CD14-positive monocyte (primary cell): ENCODE measurements around the gene GRIK2. TPM values are rescaled to one million over a fixed set of nuclear protein-coding genes. Genes with fewer than 3 reads are reported as not detected.
A peak's percentile ranks its signal among the peaks of the same experiment; 100 is the strongest.

Experiments
- DNase-seq, 3 donors: peaks; one replicate each; pipeline ENCODE4 v3.0.0-alpha.2; 2011 to 2022
- H2AFZ ChIP-seq: 2 replicates; pipeline ENCODE4 v1.6.0; 2012; ENCODE audit warnings: mild to moderate bottlenecking, low read depth, low read length, inconsistent platforms; ENCODE audit not compliant: insufficient read depth, poor library complexity, severe bottlenecking
- H3K27ac ChIP-seq, 2 donors: 1 replicate in 1 of 2; 2 replicates in 1 of 2; pipeline ENCODE4 v1.5.1; 2012 to 2013; ENCODE audit warnings: low read length in 2 of 2, control low read depth in 1 of 2, inconsistent platforms in 1 of 2, low read depth in 1 of 2, mild to moderate bottlenecking in 1 of 2
- H3K27me3 ChIP-seq, 2 donors: one replicate each; pipeline versions ENCODE4 v1.6.0 to v1.6.1; 2011 to 2013; ENCODE audit warnings: low read length in 2 of 2; ENCODE audit not compliant: control insufficient read depth in 2 of 2, insufficient read depth in 2 of 2
- H3K36me3 ChIP-seq, 2 donors: replicated peaks in 1 of 2; 1 replicate in 1 of 2; 2 replicates in 1 of 2; pipeline versions ENCODE4 v1.5.1 to v1.6.1; 2012 to 2013; ENCODE audit warnings: low read length in 2 of 2, control low read depth in 1 of 2, inconsistent platforms in 1 of 2, mild to moderate bottlenecking in 1 of 2; ENCODE audit not compliant: insufficient read depth in 2 of 2, control insufficient read depth in 1 of 2
- H3K4me1 ChIP-seq, 2 donors: 1 replicate in 1 of 2; 2 replicates in 1 of 2; pipeline versions ENCODE4 v1.5.1 to v1.6.1; 2012 to 2013; ENCODE audit warnings: low read length in 2 of 2, control low read depth in 1 of 2, inconsistent platforms in 1 of 2, mild to moderate bottlenecking in 1 of 2, moderate library complexity in 1 of 2; ENCODE audit not compliant: insufficient read depth in 2 of 2, control insufficient read depth in 1 of 2
- H3K4me2 ChIP-seq: replicated peaks from 2 replicates; pipeline ENCODE3; 2012; ENCODE audit warnings: low read length, moderate library complexity, mild to moderate bottlenecking; ENCODE audit not compliant: poor library complexity, severe bottlenecking; ENCODE audit errors: extremely low read depth
- H3K4me3 ChIP-seq, 3 experiments: fragments of 200-600 bp in 1 of 3; sonication (generic) in 1 of 3; replicated peaks in 1 of 3; 1 replicate in 2 of 3; 2 replicates in 1 of 3; pipeline ENCODE4 v1.5.1; 2011 to 2013; ENCODE audit warnings: low read length in 3 of 3, mild to moderate bottlenecking in 3 of 3, control low read depth in 2 of 3, low read depth in 2 of 3, inconsistent platforms in 1 of 3, moderate library complexity in 1 of 3
- H3K79me2 ChIP-seq: 2 replicates; pipeline ENCODE4 v1.6.0; 2012; ENCODE audit warnings: mild to moderate bottlenecking, control low read depth, inconsistent platforms, low read length, moderate library complexity; ENCODE audit not compliant: insufficient read depth
- H3K9ac ChIP-seq: 2 replicates; pipeline ENCODE4 v1.6.0; 2017; ENCODE audit warnings: low read length, mild to moderate bottlenecking; ENCODE audit not compliant: insufficient read depth, poor library complexity, severe bottlenecking
- H3K9me3 ChIP-seq, 2 donors: replicated peaks in 1 of 2; 1 replicate in 1 of 2; 2 replicates in 1 of 2; pipeline versions ENCODE4 v1.5.1 to v1.6.1; 2012 to 2013; ENCODE audit warnings: low read length in 2 of 2, control low read depth in 1 of 2; ENCODE audit not compliant: control insufficient read depth in 1 of 2, insufficient read depth in 1 of 2
- H4K20me1 ChIP-seq: 2 replicates; pipeline ENCODE4 v1.6.0; 2012; ENCODE audit warnings: mild to moderate bottlenecking, low read length, control low read depth, moderate library complexity; ENCODE audit not compliant: insufficient read depth
- H3K27ac Mint-ChIP-seq, 7 donors: one replicate each; pipeline ENCODE4 v1.8.0; 2020; ENCODE audit warnings: mild to moderate bottlenecking in 7 of 7, mixed read lengths in 7 of 7, moderate library complexity in 6 of 7, inconsistent platforms in 2 of 7
- H3K27me3 Mint-ChIP-seq, 3 donors: one replicate each; pipeline ENCODE4 v1.8.0; 2021 to 2022; ENCODE audit warnings: low read depth in 3 of 3, mild to moderate bottlenecking in 3 of 3, mixed read lengths in 3 of 3, moderate library complexity in 3 of 3, inconsistent platforms in 1 of 3
- H3K36me3 Mint-ChIP-seq, 2 donors: one replicate each; pipeline ENCODE4 v1.8.0; 2020; ENCODE audit warnings: mixed read lengths in 2 of 2, inconsistent platforms in 1 of 2, mild to moderate bottlenecking in 1 of 2
- H3K4me1 Mint-ChIP-seq: one replicate; pipeline ENCODE4 v1.8.0; 2020; ENCODE audit warnings: mild to moderate bottlenecking, mixed read lengths
- H3K4me3 Mint-ChIP-seq, 2 donors: one replicate each; pipeline ENCODE4 v1.8.0; 2020; ENCODE audit warnings: mild to moderate bottlenecking in 2 of 2, mixed read lengths in 2 of 2, moderate library complexity in 1 of 2
- H3K9me3 Mint-ChIP-seq, 7 donors: one replicate each; pipeline ENCODE4 v1.8.0; 2020 to 2022; ENCODE audit warnings: mixed read lengths in 7 of 7, mild to moderate bottlenecking in 6 of 7, moderate library complexity in 6 of 7, inconsistent platforms in 2 of 7
- WGBS: methylation state at CpG from one replicate; pipeline ENCODE4 v1.1.5; 2013; ENCODE audit warnings: missing lambda C conversion rate; ENCODE audit not compliant: insufficient coverage; 5-methylcytosine and 5-hydroxymethylcytosine counted together
- intact Hi-C, 2 donors: fragments of 100-400 bp; cut with micrococcal nuclease; formaldehyde crosslinking; loops; one replicate each; pipeline versions ENCODE4 v1.15.0 to v1.15.1; 2023
- polyA plus RNA-seq, 3 donors: library from polyadenylated mRNA; depleted of rRNA in 1 of 3; unstranded in 2 of 3; stranded (reverse) in 1 of 3; fragments of 300-500 nt in 2 of 3; fragments of >200 nt in 1 of 3; fragmentation: Illumina TruSeq in 2 of 3; gene quantifications; 1 replicate in 2 of 3; 2 replicates in 1 of 3; pipeline ENCODE4 v1.2.3, GENCODE V29; 2012 to 2021
- TF ChIP-seq, protein P1 (sequence below): fragments of 200-600 bp; IDR thresholded peaks from one replicate; pipeline ENCODE4 v1.8.0; 2022; ENCODE audit warnings: antibody characterized with exemption, mild to moderate bottlenecking

GRIK2 gene
- polyA plus RNA-seq, 3 donors = not detected

DNA sequence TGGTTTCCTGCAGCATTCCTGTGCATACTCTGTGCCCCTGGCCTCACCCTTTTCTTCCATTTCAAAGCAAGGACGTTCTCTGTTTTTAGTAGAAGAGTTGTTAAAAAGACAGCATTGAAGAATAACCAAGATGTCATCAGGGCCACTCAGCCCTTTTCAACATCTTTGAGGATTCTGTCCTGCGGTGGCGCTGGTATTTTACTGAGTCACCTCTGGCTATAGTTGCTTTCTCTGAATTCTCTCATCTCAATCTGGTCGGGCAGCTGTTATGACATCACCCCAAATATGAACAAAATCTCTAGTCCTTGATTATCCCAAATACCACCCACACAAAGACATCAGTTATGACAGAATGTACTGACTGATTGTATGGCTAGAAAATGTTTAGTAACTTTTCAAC is 204.2 kb downstream of the GRIK2 start:
- Histone ChIP-seq H2AFZ (no peak overlapping the region), H3K4me2 (no peak overlapping the region), H3K4me3 (no peak overlapping the region), H3K36me3 (no peaks in the 10 kb centered on the region), H3K79me2 (no peaks in the 10 kb centered on the region), H3K9ac (no peak overlapping the region), H4K20me1 (no peaks in the 10 kb centered on the region), H3K27me3 (no peaks in the 10 kb centered on the region), H3K27ac (no peak overlapping the region), H3K4me1 (no peaks in the 10 kb centered on the region), H3K9me3 (no peaks in the 10 kb centered on the region)
- WGBS = no CpG with 5 or more reads among the region's 4 CpGs
- H3K9me3 Mint-ChIP-seq = peaks cover 0 to 4% (median 0%) of the 10 kb centered on the region in 7 donors
- TF ChIP-seq, protein P1, sequence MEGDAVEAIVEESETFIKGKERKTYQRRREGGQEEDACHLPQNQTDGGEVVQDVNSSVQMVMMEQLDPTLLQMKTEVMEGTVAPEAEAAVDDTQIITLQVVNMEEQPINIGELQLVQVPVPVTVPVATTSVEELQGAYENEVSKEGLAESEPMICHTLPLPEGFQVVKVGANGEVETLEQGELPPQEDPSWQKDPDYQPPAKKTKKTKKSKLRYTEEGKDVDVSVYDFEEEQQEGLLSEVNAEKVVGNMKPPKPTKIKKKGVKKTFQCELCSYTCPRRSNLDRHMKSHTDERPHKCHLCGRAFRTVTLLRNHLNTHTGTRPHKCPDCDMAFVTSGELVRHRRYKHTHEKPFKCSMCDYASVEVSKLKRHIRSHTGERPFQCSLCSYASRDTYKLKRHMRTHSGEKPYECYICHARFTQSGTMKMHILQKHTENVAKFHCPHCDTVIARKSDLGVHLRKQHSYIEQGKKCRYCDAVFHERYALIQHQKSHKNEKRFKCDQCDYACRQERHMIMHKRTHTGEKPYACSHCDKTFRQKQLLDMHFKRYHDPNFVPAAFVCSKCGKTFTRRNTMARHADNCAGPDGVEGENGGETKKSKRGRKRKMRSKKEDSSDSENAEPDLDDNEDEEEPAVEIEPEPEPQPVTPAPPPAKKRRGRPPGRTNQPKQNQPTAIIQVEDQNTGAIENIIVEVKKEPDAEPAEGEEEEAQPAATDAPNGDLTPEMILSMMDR = no peak
- no peaks in the 10 kb centered on the region for H3K36me3 Mint-ChIP-seq
- no peak for DNase-seq
- no peak overlapping the region for H3K27ac Mint-ChIP-seq
- no peak overlapping the region for H3K4me3 Mint-ChIP-seq
- peaks cover 0 to 4% (median 1%) of the 10 kb centered on the region in 3 donors for H3K27me3 Mint-ChIP-seq
- intact Hi-C loops = no loop called here
- H3K4me1 Mint-ChIP-seq = no peaks in the 10 kb centered on the region

- no CpG with 5 or more reads among the region's 5 CpGs for WGBS
- H3K79me2 ChIP-seq = no peaks in the 10 kb centered on the region
- Mint-ChIP-seq H3K36me3 (no peaks in the 10 kb centered on the region), H3K9me3 (peaks cover 0 to 4% (median 0%) of the 10 kb centered on the region in 7 donors), H3K27me3 (peaks cover 0 to 2% (median 1%) of the 10 kb centered on the region in 3 donors), H3K4me1 (no peaks in the 10 kb centered on the region), H3K27ac (peak overlapping the region in 1 of 7 donors; percentile 47), H3K4me3 (no peak overlapping the region)
- H3K4me2 ChIP-seq = no peak overlapping the region
- H3K27me3 ChIP-seq = no peaks in the 10 kb centered on the region
- H3K9ac ChIP-seq = no peak overlapping the region
- H4K20me1 ChIP-seq = no peaks in the 10 kb centered on the region
- H3K4me3 ChIP-seq = no peak overlapping the region
- no peak for DNase-seq
- H3K36me3 ChIP-seq = no peaks in the 10 kb centered on the region
- H2AFZ ChIP-seq = no peak overlapping the region
- no peaks in the 10 kb centered on the region for H3K9me3 ChIP-seq
- H3K27ac ChIP-seq = no peak overlapping the region
- TF ChIP-seq, protein P1 = no peak
- intact Hi-C loops = no loop called here
- H3K4me1 ChIP-seq = no peaks in the 10 kb centered on the region
Measured at GRCh38 chr6:101605426-101605825, 211.9 kb downstream of the GRIK2 start.
